K562 (cell line): ENCODE measurements around the gene MEIS1. TPM values are rescaled to one million over a fixed set of nuclear protein-coding genes. Genes with fewer than 3 reads are reported as not detected.

ENCODE experiments used
- ATAC-seq: fragments of 200-7000 bp; cut with Tn5 transposase; 3 replicates; pipeline ENCODE4 v1.9.1; 2020; ENCODE audit warnings: moderate library complexity
- BruUV-seq: library from RNA; stranded (reverse); fragments of 400-500 nt; replicated peaks from 2 replicates; lab custom pipeline; 2021; lab: Mats Ljungman, UMichigan
- CTCF ChIA-PET: fragments of 300-600 bp; formaldehyde crosslinking; extraction: SDS; loops from one replicate; lab custom pipeline; 2021; ENCODE audit warnings: low intra/inter-chr PET ratio; lab: Yijun Ruan, JAX
- POLR2A ChIA-PET: fragments of 300-600, 350-650 bp; sonication (Branson Sonifier 250); formaldehyde crosslinking; extraction: SDS; loops from one replicate; lab custom pipeline; 2021; ENCODE audit warnings: antibody characterized with exemption, inconsistent platforms; lab: Yijun Ruan, JAX
- DNase-seq, 4 experiments: peaks; one replicate each; pipeline versions ENCODE4 v3.0.0 to v3.0.0-alpha.2; 2011 to 2018; ENCODE audit warnings: low spot score in 3 of 4, mixed read lengths in 3 of 4; ENCODE audit errors: extremely low read depth in 1 of 4
- FAIRE-seq: peaks from 2 replicates; lab custom pipeline; 2011; peaks lifted over from hg19 to GRCh38; lab: Jason Lieb, UNC
- H2AFZ ChIP-seq: 2 replicates; pipeline ENCODE4 v1.6.0; 2011; ENCODE audit warnings: low read depth, low read length, control low read depth, inconsistent platforms
- H3K27ac ChIP-seq: fragments of 200-600 bp; 3 replicates; pipeline ENCODE4 v1.8.0; 2011; ENCODE audit warnings: low read depth, mild to moderate bottlenecking, control low read depth, inconsistent platforms, low read length, moderate library complexity, mixed read lengths; ENCODE audit errors: extremely low read depth
- H3K27me3 ChIP-seq, 2 experiments: fragments of 300-600 bp in 1 of 2; 2 replicates in 1 of 2; 3 replicates in 1 of 2; pipeline versions ENCODE4 v1.6.0 to v1.8.0; 2011; ENCODE audit warnings: inconsistent platforms in 2 of 2, low read length in 2 of 2, mild to moderate bottlenecking in 1 of 2, mixed read lengths in 1 of 2, moderate library complexity in 1 of 2; ENCODE audit not compliant: control insufficient read depth in 2 of 2, insufficient read depth in 2 of 2
- H3K36me3 ChIP-seq: fragments of 300-600 bp; 3 replicates; pipeline ENCODE4 v1.8.0; 2011; ENCODE audit warnings: mild to moderate bottlenecking, low read length, inconsistent platforms; ENCODE audit not compliant: control insufficient read depth, insufficient read depth
- H3K4me1 ChIP-seq, 2 experiments: fragments of 200-600 bp in 1 of 2; replicated peaks in 1 of 2; 2 replicates in 1 of 2; 3 replicates in 1 of 2; pipeline versions ENCODE4 v1.5.1 to v1.8.0; 2011; ENCODE audit warnings: inconsistent platforms in 2 of 2, low read length in 2 of 2, mild to moderate bottlenecking in 1 of 2, mixed read lengths in 1 of 2, moderate library complexity in 1 of 2; ENCODE audit not compliant: control insufficient read depth in 2 of 2, insufficient read depth in 2 of 2
- H3K4me2 ChIP-seq: 2 replicates; pipeline ENCODE4 v1.6.1; 2011; ENCODE audit warnings: low read length, control low read depth, inconsistent platforms, mixed read lengths; ENCODE audit not compliant: insufficient read depth
- H3K4me3 ChIP-seq: fragments of 200-600 bp; sonication (generic), shearing (Covaris generic); 2 replicates; pipeline ENCODE4 v1.5.1; 2016; ENCODE audit warnings: control low read depth, inconsistent platforms
- H3K79me2 ChIP-seq: fragments of 200-600 bp; 3 replicates; pipeline ENCODE4 v1.8.0; 2011; ENCODE audit warnings: low read length, inconsistent platforms; ENCODE audit not compliant: control insufficient read depth, insufficient read depth
- H3K9ac ChIP-seq, 2 experiments: 2 replicates each; pipeline versions ENCODE4 v1.6.0 to v1.6.1; 2011; ENCODE audit warnings: low read depth in 2 of 2, low read length in 2 of 2, control low read depth in 1 of 2, inconsistent platforms in 1 of 2, mild to moderate bottlenecking in 1 of 2, mixed read lengths in 1 of 2; ENCODE audit not compliant: insufficient read depth in 1 of 2
- H3K9me1 ChIP-seq: one replicate; pipeline ENCODE4 v1.6.0; 2011; ENCODE audit warnings: inconsistent platforms, mild to moderate bottlenecking, low read length, moderate library complexity; ENCODE audit not compliant: control insufficient read depth, insufficient read depth
- H3K9me3 ChIP-seq: replicated peaks from 2 replicates; pipeline ENCODE4 v1.5.1; 2011; ENCODE audit warnings: low read depth, low read length, inconsistent platforms; ENCODE audit not compliant: control insufficient read depth, insufficient read depth
- H4K20me1 ChIP-seq: replicated peaks from 2 replicates; pipeline ENCODE4 v1.6.1; 2011; ENCODE audit warnings: low read length, inconsistent platforms, mixed read lengths; ENCODE audit not compliant: control insufficient read depth, insufficient read depth
- CHCHD3 ChIP-seq: fragments of 250-450 bp; sonication (Bioruptor Pico); IDR thresholded peaks from 2 replicates; pipeline ENCODE4 v2.1.2; 2022; ENCODE audit warnings: mild to moderate bottlenecking
- E2F5 ChIP-seq: sonication (generic); formaldehyde crosslinking; IDR thresholded peaks from 2 replicates; pipeline ENCODE4 v1.8.0; 2022; ENCODE audit warnings: mild to moderate bottlenecking, missing genetic modification reagents
- ETV1 ChIP-seq: fragments of 450-650 bp; conservative IDR thresholded peaks from 2 replicates; pipeline ENCODE4 v1.6.1; 2016; ENCODE audit warnings: missing genetic modification characterization, control low read depth, low read depth, missing compliant biosample characterization
- GATA2 ChIP-seq: sonication (generic); formaldehyde crosslinking; IDR thresholded peaks from 2 replicates; pipeline ENCODE4 v1.4.0; 2020; ENCODE audit warnings: mild to moderate bottlenecking, missing genetic modification reagents
- RHOXF2B ChIP-seq: fragments of 250-450 bp; sonication (Bioruptor Pico); conservative IDR thresholded peaks from 2 replicates; pipeline ENCODE4 v1.5.1; 2021
- SRSF9 ChIP-seq: fragments of 200-400 bp; formaldehyde crosslinking; IDR thresholded peaks from 2 replicates; pipeline ENCODE4 v1.6.1; 2017; ENCODE audit warnings: low read depth, low read length, borderline replicate concordance
- TSHZ1 ChIP-seq: fragments of 250-450 bp; sonication (Bioruptor Pico); IDR thresholded peaks from 2 replicates; pipeline ENCODE4 v1.4.0; 2020; ENCODE audit warnings: mild to moderate bottlenecking, moderate library complexity
- ZNF12 ChIP-seq: sonication (generic); formaldehyde crosslinking; IDR thresholded peaks from 2 replicates; pipeline ENCODE4 v1.4.0; 2020; ENCODE audit warnings: mild to moderate bottlenecking, missing genetic modification reagents
- ZNF146 ChIP-seq: IDR thresholded peaks from one replicate; pipeline ENCODE4 v1.6.1; 2018; ENCODE audit warnings: missing compliant biosample characterization; ENCODE audit not compliant: unreplicated experiment
- ZNF24 ChIP-seq: fragments of 450-650 bp; IDR thresholded peaks from 2 replicates; pipeline ENCODE4 v1.6.1; 2016
- ZNF449 ChIP-seq: fragments of 250-450 bp; sonication (Bioruptor Pico); IDR thresholded peaks from 2 replicates; pipeline ENCODE4 v1.8.0; 2022; ENCODE audit warnings: moderate library complexity, mild to moderate bottlenecking, inconsistent platforms
- ZSCAN29 ChIP-seq: fragments of 450-650 bp; IDR thresholded peaks from 2 replicates; pipeline ENCODE4 v1.6.1; 2017
- WGBS: fragments of 100-300 bp; shearing (Covaris generic); methylation state at CpG from one replicate; pipeline ENCODE4 v1.1.6; 2016; ENCODE audit warnings: low coverage, mixed read lengths; ENCODE audit not compliant: insufficient coverage; ENCODE audit errors: missing lambda C conversion rate; 5-methylcytosine and 5-hydroxymethylcytosine counted together
- in situ Hi-C: fragments of 300-500 bp; cut with MboI; formaldehyde crosslinking; loops from 4 replicates; pipeline ENCODE4 v1.15.0; 2018; ENCODE audit warnings: inconsistent platforms, mixed read lengths
- intact Hi-C: fragments of 100-400 bp; cut with micrococcal nuclease; formaldehyde crosslinking; loops from 2 replicates; pipeline ENCODE4 v1.14.2; 2022
- polyA plus RNA-seq, 8 experiments: library from polyadenylated mRNA; depleted of rRNA in 4 of 8; stranded (reverse) in 5 of 8; unstranded in 3 of 8; fragments of >200 nt; fragmentation: Nextera tagmentation in 2 of 8; fragmentation: Illumina TruSeq in 1 of 8; extraction: Ambion mirVana in 2 of 8; extraction: Trizol in 1 of 8; gene quantifications; 2 replicates each; pipeline versions ENCODE4 v1.2.1 to v1.2.3, GENCODE V29; 2011 to 2014; ENCODE audit warnings: inconsistent platforms in 1 of 8, missing spikeins in 1 of 8
- total RNA-seq, 7 experiments: library from RNA; depleted of rRNA in 6 of 7; stranded (reverse); fragments of >200 nt in 6 of 7; fragmentation: Illumina TruSeq in 2 of 7; extraction: Trizol in 2 of 7; gene quantifications; 2 replicates each; pipeline versions ENCODE4 v1.2.1 to v1.2.3, GENCODE V29; 2011 to 2021; ENCODE audit warnings: low replicate concordance in 1 of 7

MEIS1 gene
- total and polyA plus RNA-seq, 9 of the 15 experiments (the other 6 are each of a cell fraction or from before 2014, with no cell fraction given): 2.3 to 9.0 (median 5.9) TPM

GRCh38 chr2:66390152-66390551, 44.8 kb upstream of the MEIS1 start:
- Histone ChIP-seq H3K4me1 (peaks cover 0 to 8% of the 10 kb centered on the region in 2 experiments; a peak in 3 of 5 replicates), H3K9me1 (no peaks in the 10 kb centered on the region), H3K27me3 (no peaks in the 10 kb centered on the region; a peak in 1 of 5 replicates), H3K36me3 (no peaks in the 10 kb centered on the region), H3K79me2 (no peaks in the 10 kb centered on the region), H3K9me3 (no peaks in the 10 kb centered on the region), H2AFZ (peak overlapping the region; percentile 94), H3K27ac (peak overlapping the region; percentile 34; the same call in 1 of the 3 replicates), H3K4me2 (peak overlapping the region; percentile 10; the same call in 1 of the 2 replicates), H4K20me1 (no peaks in the 10 kb centered on the region), H3K4me3 (no peak overlapping the region), H3K9ac (no peak overlapping the region)
- TF ChIP-seq RHOXF2B (CRISPR knock-in tag) (no peak), SRSF9 (no peak), TSHZ1 (no peak), ZNF24 (no peak), ZNF449 (CRISPR knock-in tag) (no peak), ZNF12 (CRISPR knock-in tag) (no peak), ETV1 (tag) (no peak), CHCHD3 (CRISPR knock-in tag) (no peak), ZSCAN29 (no peak), GATA2 (no peak), ZNF146 (no peak), E2F5 (CRISPR knock-in tag) (no peak)
- ChIA-PET CTCF (interaction anchor here (0.6 kb wide), 1 partner anchor 217 kb away, joined by 3 read pairs; no protein-coding TSS in a partner anchor), POLR2A (no interaction called here)
- FAIRE-seq (no peak), DNase-seq (no peak), ATAC-seq (peak; percentile 22; the same call in 1 of the 3 replicates)
- in situ Hi-C loops: no loop called here
- no TSS peak for BruUV-seq
- intact Hi-C loops: no loop called here
- WGBS: 24% methylated on average over 3 of the region's 4 CpGs
